ENCODE results near the gene TNFRSF6B. TPM values are rescaled to one million over a fixed set of nuclear protein-coding genes. Genes with fewer than 3 reads are reported as not detected.

TNFRSF6B gene
- total and polyA plus RNA-seq, 2 donors (not counting 3 experiments of a cell fraction or from before 2014, with no cell fraction given) = 0.69 to 11.3 TPM

DNA sequence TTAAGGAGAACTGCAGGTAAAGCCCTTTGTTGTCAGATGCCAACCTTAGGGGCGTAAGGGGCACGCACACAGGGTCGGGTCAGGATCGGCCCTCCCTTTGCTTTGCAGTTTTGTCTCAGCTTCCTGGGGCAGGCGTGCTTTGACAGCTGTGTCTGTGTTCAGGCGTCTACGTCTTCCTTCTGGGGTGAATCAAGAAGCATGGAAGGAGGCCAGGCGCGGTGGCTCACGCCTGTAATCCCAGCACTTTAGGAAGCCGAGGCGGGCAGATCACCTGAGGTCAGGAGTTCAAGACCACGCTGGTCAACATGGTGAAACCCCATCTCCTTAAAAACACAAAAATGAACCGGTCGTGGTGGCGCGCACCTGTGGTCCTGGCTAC, 12.7 kb downstream of the TNFRSF6B start:
- peak overlapping the region; percentile 64 for H3K4me2 ChIP-seq (ENCODE audit: insufficient read depth, low read length)
- H3K9me1 ChIP-seq (replicated peaks; ENCODE audit: control insufficient read depth, extremely low read depth, insufficient read depth, low read length) = no peaks in the 10 kb centered on the region
- POLR2A ChIA-PET = no interaction called here
- TF ChIP-seq JUN (IDR thresholded peaks at IDR 0.05; ENCODE audit: borderline replicate concordance, insufficient read depth, insufficient read length, low read depth) = no peak
- no peak for TF ChIP-seq MYC (IDR thresholded peaks at IDR 0.05; ENCODE audit: low read depth, low read length)
- TF ChIP-seq GATA2 (IDR thresholded peaks at IDR 0.05; ENCODE audit: insufficient read depth, insufficient read length, low read depth, low read length) = no peak
- TF ChIP-seq MAX (IDR thresholded peaks at IDR 0.05; ENCODE audit: insufficient read depth, insufficient read length) = no peak
- TF ChIP-seq CTCF (IDR thresholded peaks at IDR 0.05; ENCODE audit: extremely low read depth in 1 of 2, insufficient read depth in 1 of 2, low read depth in 1 of 2, low read length in 2 of 2) = no peak
- no peak for TF ChIP-seq EZH2 (IDR thresholded peaks at IDR 0.05; ENCODE audit: borderline replicate concordance, low read depth, low read length, severe bottlenecking)
- no peak for TF ChIP-seq POLR2AphosphoS5 (IDR thresholded peaks at IDR 0.05; ENCODE audit: insufficient read depth, low read depth, low read length)
- no peak for TF ChIP-seq FOS (IDR thresholded peaks at IDR 0.05; ENCODE audit: borderline replicate concordance, insufficient read depth, low read length)
- TF ChIP-seq POLR2A (IDR thresholded peaks at IDR 0.05; ENCODE audit: low read depth, low read length) = no peak
- peaks cover 14% of the 10 kb centered on the region for H3K4me1 ChIP-seq (ENCODE audit: control insufficient read depth, extremely low read depth, insufficient read depth, low read length)
- H4K20me1 ChIP-seq (replicated peaks; ENCODE audit: control insufficient read depth, extremely low read depth, insufficient read depth, low read length) = no peaks in the 10 kb centered on the region
- H3K27ac ChIP-seq (ENCODE audit: insufficient read depth, low read depth, low read length) = no peak overlapping the region
- no TSS peak for BruUV-seq (replicated peaks)
- no peak overlapping the region for H3K9ac ChIP-seq (replicated peaks; ENCODE audit: extremely low read depth, insufficient read depth, low read length)
- peak overlapping the region in 2 of 3 experiments; percentile 62 to 77 for H3K4me3 ChIP-seq (replicated peaks in 1 of 3; ENCODE audit: insufficient read depth in 1 of 3, low read depth in 1 of 3, low read length in 3 of 3)
- peaks cover 13 to 28% of the 10 kb centered on the region in 2 experiments for H3K36me3 ChIP-seq (ENCODE audit: control insufficient read depth in 2 of 2, extremely low read depth in 1 of 2, insufficient read depth in 2 of 2, low read length in 2 of 2)
- CTCF ChIA-PET = interaction anchor here (1.9 to 2.8 kb wide), 3 partner anchors 10 to 51 kb away, joined by 4 to 8 read pairs (median 7); partner anchors contain the start of gene RTEL1
- H2AFZ ChIP-seq (ENCODE audit: low read depth, low read length) = no peak overlapping the region
- H3K27me3 ChIP-seq (ENCODE audit: control insufficient read depth in 2 of 2, insufficient read depth in 2 of 2, low read length in 2 of 2) = no peaks in the 10 kb centered on the region
- H3K9me3 ChIP-seq (replicated peaks; ENCODE audit: control insufficient read depth, insufficient read depth, low read length) = no peaks in the 10 kb centered on the region
- intact Hi-C loops (cut with micrococcal nuclease) (loop anchor here (5.0 kb wide), 2 partner anchors 82 to 248 kb away; partner anchors contain the start of genes GMEB2 and UCKL1), dilution Hi-C loops (cut with MboI; ENCODE audit: extremely low pct_ligation_motif_present, low sequenced_read_pairs) (no loop called here)
- DNase-seq (ENCODE audit: low read depth, low spot score) = no peak
- peaks cover 74% of the 10 kb centered on the region for H3K79me2 ChIP-seq (ENCODE audit: control insufficient read depth, insufficient read depth, low read length)
- no peak for FAIRE-seq
